GM10266 (cell line): Measurements from ENCODE around the gene GEN1.

Experiments
- DNase-seq: peaks from one replicate; pipeline ENCODE4 v3.0.0; 2012; ENCODE audit errors: extremely low spot score
- CTCF ChIP-seq: IDR thresholded peaks from 2 replicates; pipeline ENCODE4 v1.5.1; 2012; ENCODE audit warnings: mild to moderate bottlenecking, low read depth; ENCODE audit not compliant: control insufficient read depth, insufficient read depth; ENCODE audit errors: missing control alignments

Gene GEN1

GRCh38 chr2:17786727-17787126 lies 32.8 kb downstream of the GEN1 start:
- DNase-seq: no peak
- TF ChIP-seq CTCF: no peak

GRCh38 chr2:17788773-17789172 lies 34.8 kb downstream of the GEN1 start:
- no peak for TF ChIP-seq CTCF

GRCh38 chr2:17790536-17790935 lies 36.6 kb downstream of the GEN1 start:
- no peak for TF ChIP-seq CTCF
- no peak for DNase-seq

More at GRCh38 chr2:17788773-17789172, 34.8 kb downstream of the GEN1 start:
- DNase-seq: no peak

- TF ChIP-seq CTCF: no peak
- no peak for DNase-seq
Observed at GRCh38 chr2:17791121-17791816, 37.3 kb downstream of the GEN1 start.

- DNase-seq: no peak
- TF ChIP-seq CTCF: no peak
Observed at GRCh38 chr2:17791817-17792130, 37.8 kb downstream of the GEN1 start.

- no peak for TF ChIP-seq CTCF
- no peak for DNase-seq
Observed at GRCh38 chr2:17792515-17792914, 38.6 kb downstream of the GEN1 start.

- no peak for DNase-seq
- TF ChIP-seq CTCF: no peak
Observed at GRCh38 chr2:17793296-17793695, 39.4 kb downstream of the GEN1 start.
